Esophagus squamous epithelium (tissue), 5 donors: Measurements from ENCODE around the gene ATXN7L3. TPM values are rescaled to one million over a fixed set of nuclear protein-coding genes. Genes with fewer than 3 reads are reported as not detected.

ENCODE experiments used
- DNase-seq: peaks from one replicate; lab custom pipeline; 2025; lab: John Stamatoyannopoulos, UW
- H3K27ac ChIP-seq, 4 donors: fragments of 200-600 bp; sonication (generic); one replicate each; pipeline ENCODE4 v1.5.1; 2016 to 2019; ENCODE audit warnings: mild to moderate bottlenecking in 1 of 4
- H3K27me3 ChIP-seq, 4 donors: fragments of 200-600 bp; sonication (generic); 1 replicate in 3 of 4; 2 replicates in 1 of 4; pipeline versions ENCODE4 v1.5.1 to v1.6.0; 2017 to 2021; ENCODE audit warnings: antibody characterized with exemption in 1 of 4
- H3K36me3 ChIP-seq, 3 donors: fragments of 200-600 bp; sonication (generic); one replicate each; pipeline ENCODE4 v1.5.1; 2016 to 2019
- H3K4me1 ChIP-seq, 3 donors: fragments of 200-600 bp; sonication (generic); one replicate each; pipeline ENCODE4 v1.5.1; 2017 to 2019
- H3K4me3 ChIP-seq, 4 donors: fragments of 200-600 bp; sonication (generic); 1 replicate in 3 of 4; 2 replicates in 1 of 4; pipeline ENCODE4 v1.5.1; 2016 to 2019; ENCODE audit warnings: mild to moderate bottlenecking in 2 of 4, moderate library complexity in 1 of 4
- H3K9me3 ChIP-seq, 3 donors: fragments of 200-600 bp; sonication (generic); one replicate each; pipeline ENCODE4 v1.5.1; 2016 to 2019
- CTCF ChIP-seq, 6 experiments: fragments of 450-650 bp in 4 of 6; fragments of 200-600 bp in 2 of 6; sonication (generic) in 2 of 6; IDR thresholded peaks; one replicate each; pipeline ENCODE4 v1.5.1; 2016 to 2019; ENCODE audit warnings: antibody characterized with exemption in 6 of 6, mild to moderate bottlenecking in 4 of 6, moderate library complexity in 4 of 6
- POLR2A ChIP-seq, 4 donors: fragments of 450-650 bp; IDR thresholded peaks; one replicate each; pipeline ENCODE4 v1.6.1; 2017; ENCODE audit warnings: antibody characterized with exemption in 4 of 4, mild to moderate bottlenecking in 4 of 4, moderate library complexity in 3 of 4
- WGBS, 2 donors: methylation state at CpG; one replicate each; pipeline ENCODE4 v1.1.5; 2018; 5-methylcytosine and 5-hydroxymethylcytosine counted together
- intact Hi-C: fragments of 100-400 bp; cut with DNase I; formaldehyde crosslinking; loops from one replicate; pipeline ENCODE4 v1.15.0; 2022
- total RNA-seq, 4 donors: library from RNA; depleted of rRNA; stranded (reverse); fragments of >200 nt; gene quantifications; one replicate each; pipeline ENCODE4 v1.1.0, GENCODE V29; 2016
- donor health status: DM: yes; HTN: yes; CAD: no.

The ATXN7L3 gene
- total RNA-seq, 4 donors from 2014 or later: 37.7 to 47.3 (median 44.0) TPM

- H3K27ac ChIP-seq: no peak overlapping the region
- intact Hi-C loops: no loop called here
- no peak for DNase-seq
- 83% methylated on average over 1 of the region's 1 CpG; no CpG with 5 or more reads in 1 of the 2 donors for WGBS, 2 donors
- H3K4me3 ChIP-seq: no peak overlapping the region
- no peaks in the 10 kb centered on the region for H3K9me3 ChIP-seq
- no peaks in the 10 kb centered on the region for H3K4me1 ChIP-seq
- H3K36me3 ChIP-seq: peaks cover 0 to 47% (median 5%) of the 10 kb centered on the region in 3 donors
- H3K27me3 ChIP-seq: no peaks in the 10 kb centered on the region
- TF ChIP-seq POLR2A (IDR thresholded peaks at IDR 0.05) (no peak), CTCF (IDR thresholded peaks at IDR 0.05) (no peak)
Measured at GRCh38 chr17:44176257-44176656, 23.4 kb downstream of the ATXN7L3 start.

GRCh38 chr17:44174427-44174826 is 25.3 kb downstream of the ATXN7L3 start:
- WGBS, 2 donors: 92% methylated on average over 2 of the region's 2 CpGs; no CpG with 5 or more reads in 1 of the 2 donors
- no peak for DNase-seq
- no peak overlapping the region for H3K4me3 ChIP-seq

GRCh38 chr17:44171931-44172455 is 27.7 kb downstream of the ATXN7L3 start:
- TF ChIP-seq CTCF (IDR thresholded peaks at IDR 0.05) (no peak), POLR2A (IDR thresholded peaks at IDR 0.05) (no peak)
- H3K27me3 ChIP-seq: no peaks in the 10 kb centered on the region
- peaks cover 0 to 21% (median 0%) of the 10 kb centered on the region in 3 donors for H3K36me3 ChIP-seq
- no peaks in the 10 kb centered on the region for H3K9me3 ChIP-seq
- no peak overlapping the region for H3K27ac ChIP-seq
- intact Hi-C loops: no loop called here
- 76 to 100% methylated on average over 1 to 6 of the region's 17 CpGs for WGBS, 2 donors
- no peak for DNase-seq
- H3K4me3 ChIP-seq: no peak overlapping the region
- peaks cover 0 to 20% (median 8%) of the 10 kb centered on the region in 3 donors for H3K4me1 ChIP-seq

More at GRCh38 chr17:44174427-44174826, 25.3 kb downstream of the ATXN7L3 start:
- H3K27ac ChIP-seq: no peak overlapping the region
- TF ChIP-seq POLR2A (IDR thresholded peaks at IDR 0.05) (no peak), CTCF (IDR thresholded peaks at IDR 0.05) (no peak)
- no peaks in the 10 kb centered on the region for H3K27me3 ChIP-seq
- intact Hi-C loops: no loop called here
- peaks cover 0 to 46% (median 5%) of the 10 kb centered on the region in 3 donors for H3K36me3 ChIP-seq
- H3K9me3 ChIP-seq: no peaks in the 10 kb centered on the region
- peaks cover 0 to 10% (median 5%) of the 10 kb centered on the region in 3 donors for H3K4me1 ChIP-seq

GRCh38 chr17:44170499-44171201 is 29.0 kb downstream of the ATXN7L3 start, which contains the start of gene ASB16:
ASB16 (plus strand) TSS chr17:44170704; CDS start chr17:44170790, 86 bp downstream.
- Histone ChIP-seq H3K27me3 (no peaks in the 10 kb centered on the region), H3K36me3 (peaks cover 0 to 8% (median 0%) of the 10 kb centered on the region in 3 donors), H3K4me1 (peaks cover 0 to 20% (median 8%) of the 10 kb centered on the region in 3 donors), H3K9me3 (no peaks in the 10 kb centered on the region), H3K27ac (peak within 1 kb of the TSS in 3 of 4 donors; percentile 52 to 79 (median 61)), H3K4me3 (peak within 1 kb of the TSS in 3 of 4 donors; percentile 17 to 52 (median 20))
- WGBS, 2 donors: 10 to 32% methylated on average over 1 to 3 of the region's 21 CpGs
- TF ChIP-seq CTCF (IDR thresholded peaks at IDR 0.05): no peak
- TF ChIP-seq POLR2A (IDR thresholded peaks at IDR 0.05): no peak
- intact Hi-C loops: no loop called here
- DNase-seq: no peak

- DNase-seq: no peak
- no peaks in the 10 kb centered on the region for H3K9me3 ChIP-seq
- H3K27ac ChIP-seq: peak overlapping the region in 3 of 4 donors; percentile 52 to 79 (median 61)
- H3K36me3 ChIP-seq: peaks cover 0 to 7% (median 0%) of the 10 kb centered on the region in 3 donors
- H3K27me3 ChIP-seq: no peaks in the 10 kb centered on the region
- peak overlapping the region in 1 of 4 donors; percentile 52 for H3K4me3 ChIP-seq
- intact Hi-C loops: no loop called here
- no peak for TF ChIP-seq CTCF (IDR thresholded peaks at IDR 0.05)
- H3K4me1 ChIP-seq: peaks cover 0 to 20% (median 8%) of the 10 kb centered on the region in 3 donors
- 35 to 52% methylated on average over 2 of the region's 5 CpGs for WGBS, 2 donors
Measured at GRCh38 chr17:44170135-44170498, 29.6 kb downstream of the ATXN7L3 start.
